ENCODE data around the gene UROS. TPM values are rescaled to one million over a fixed set of nuclear protein-coding genes. Genes with fewer than 3 reads are reported as not detected.

UROS gene
- total and polyA plus RNA-seq, 10 of the 15 experiments (the other 5 are each of a cell fraction or from before 2014, with no cell fraction given) = 4.3 to 112 (median 64.5) TPM

DNA sequence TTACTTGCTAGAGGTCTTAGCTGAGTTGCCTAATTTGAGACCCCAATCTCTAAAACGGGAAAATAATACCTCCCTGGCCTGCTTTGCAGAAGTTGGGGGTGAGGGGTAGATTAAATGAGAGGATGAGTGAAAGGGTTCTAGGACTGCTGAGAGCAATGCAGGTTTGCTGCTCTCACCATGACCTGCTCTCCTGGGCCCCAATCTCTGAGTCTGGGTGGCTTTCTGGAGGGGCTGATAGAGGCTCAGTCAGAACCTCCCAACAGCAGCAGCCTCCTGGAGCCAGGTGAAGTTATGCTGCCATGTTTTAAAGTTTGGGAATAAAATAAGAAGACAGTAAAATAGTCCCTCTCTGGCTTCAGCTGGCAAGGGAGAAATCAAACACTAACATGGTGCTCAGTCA lies 7.3 kb downstream of the UROS start:
- CTCF ChIA-PET = no interaction called here
- RAD21 ChIA-PET (ENCODE audit: unreplicated experiment) = no interaction called here
- Histone ChIP-seq H3K79me2 (ENCODE audit: control insufficient read depth, insufficient read depth, low read length) (peaks cover 6% of the 10 kb centered on the region), H3K27ac (ENCODE audit: control insufficient read depth, insufficient read depth) (no peak overlapping the region), H3K4me2 (ENCODE audit: control insufficient read depth, insufficient read depth) (no peak overlapping the region), H2AFZ (ENCODE audit: control insufficient read depth, low read depth, low read length) (no peak overlapping the region), H4K20me1 (ENCODE audit: control insufficient read depth, insufficient read depth) (no peaks in the 10 kb centered on the region), H3K9ac (ENCODE audit: control insufficient read depth, insufficient read depth, low read length) (no peak overlapping the region), H3K4me1 (ENCODE audit: control insufficient read depth, insufficient read depth, low read length) (no peaks in the 10 kb centered on the region), H3K27me3 (replicated peaks in 1 of 2; ENCODE audit: control insufficient read depth in 2 of 2, insufficient read depth in 2 of 2, low read length in 1 of 2) (no peaks in the 10 kb centered on the region), H3K4me3 (no peak overlapping the region), H3K36me3 (ENCODE audit: control insufficient read depth in 2 of 2, insufficient read depth in 2 of 2, low read length in 1 of 2) (peaks cover 0 to 10% of the 10 kb centered on the region in 2 experiments; a peak in 1 of 4 replicates), H3K9me3 (replicated peaks; ENCODE audit: control insufficient read depth, insufficient read depth, low read length) (no peaks in the 10 kb centered on the region)
- POLR2A ChIA-PET = interaction anchor here (0.5 kb wide), 1 partner anchor 88 kb away, joined by 5 read pairs; no protein-coding TSS in a partner anchor
- ATAC-seq = no peak
- no TSS peak for BruUV-seq (replicated peaks)
- SMC1A ChIA-PET (ENCODE audit: uncharacterized antibody, unreplicated experiment) = no interaction called here
- no peak for FAIRE-seq
- WGBS (ENCODE audit: insufficient coverage, insufficient replicate concordance, low lambda C conversion rate, missing lambda C conversion rate) = 44% methylated on average over 1 of the region's 1 CpG
- in situ Hi-C loops (cut with MboI) = no loop called here
- TF ChIP-seq ZBTB4 (CRISPR knock-in tag; IDR thresholded peaks at IDR 0.05) (no peak), ZNF24 (IDR thresholded peaks at IDR 0.05) (no peak), MTA3 (IDR thresholded peaks at IDR 0.05; ENCODE audit: borderline replicate concordance, low read length) (no peak), SMARCA5 (IDR thresholded peaks at IDR 0.05) (no peak), SP1 (IDR thresholded peaks at IDR 0.05; ENCODE audit: low read depth, low read length) (no peak), ZSCAN29 (IDR thresholded peaks at IDR 0.05) (no peak), RAD21 (IDR thresholded peaks at IDR 0.05; ENCODE audit: insufficient read depth, low read depth, low read length) (no peak), SIX5 (IDR thresholded peaks at IDR 0.05; ENCODE audit: low read depth, low read length, severe bottlenecking) (no peak), IRF4 (IDR thresholded peaks at IDR 0.05; ENCODE audit: low read depth, low read length) (no peak)
- TF ChIP-seq, protein P1, sequence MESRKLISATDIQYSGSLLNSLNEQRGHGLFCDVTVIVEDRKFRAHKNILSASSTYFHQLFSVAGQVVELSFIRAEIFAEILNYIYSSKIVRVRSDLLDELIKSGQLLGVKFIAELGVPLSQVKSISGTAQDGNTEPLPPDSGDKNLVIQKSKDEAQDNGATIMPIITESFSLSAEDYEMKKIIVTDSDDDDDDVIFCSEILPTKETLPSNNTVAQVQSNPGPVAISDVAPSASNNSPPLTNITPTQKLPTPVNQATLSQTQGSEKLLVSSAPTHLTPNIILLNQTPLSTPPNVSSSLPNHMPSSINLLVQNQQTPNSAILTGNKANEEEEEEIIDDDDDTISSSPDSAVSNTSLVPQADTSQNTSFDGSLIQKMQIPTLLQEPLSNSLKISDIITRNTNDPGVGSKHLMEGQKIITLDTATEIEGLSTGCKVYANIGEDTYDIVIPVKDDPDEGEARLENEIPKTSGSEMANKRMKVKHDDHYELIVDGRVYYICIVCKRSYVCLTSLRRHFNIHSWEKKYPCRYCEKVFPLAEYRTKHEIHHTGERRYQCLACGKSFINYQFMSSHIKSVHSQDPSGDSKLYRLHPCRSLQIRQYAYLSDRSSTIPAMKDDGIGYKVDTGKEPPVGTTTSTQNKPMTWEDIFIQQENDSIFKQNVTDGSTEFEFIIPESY (IDR thresholded peaks at IDR 0.05) = no peak
- TF ChIP-seq, protein P2, sequence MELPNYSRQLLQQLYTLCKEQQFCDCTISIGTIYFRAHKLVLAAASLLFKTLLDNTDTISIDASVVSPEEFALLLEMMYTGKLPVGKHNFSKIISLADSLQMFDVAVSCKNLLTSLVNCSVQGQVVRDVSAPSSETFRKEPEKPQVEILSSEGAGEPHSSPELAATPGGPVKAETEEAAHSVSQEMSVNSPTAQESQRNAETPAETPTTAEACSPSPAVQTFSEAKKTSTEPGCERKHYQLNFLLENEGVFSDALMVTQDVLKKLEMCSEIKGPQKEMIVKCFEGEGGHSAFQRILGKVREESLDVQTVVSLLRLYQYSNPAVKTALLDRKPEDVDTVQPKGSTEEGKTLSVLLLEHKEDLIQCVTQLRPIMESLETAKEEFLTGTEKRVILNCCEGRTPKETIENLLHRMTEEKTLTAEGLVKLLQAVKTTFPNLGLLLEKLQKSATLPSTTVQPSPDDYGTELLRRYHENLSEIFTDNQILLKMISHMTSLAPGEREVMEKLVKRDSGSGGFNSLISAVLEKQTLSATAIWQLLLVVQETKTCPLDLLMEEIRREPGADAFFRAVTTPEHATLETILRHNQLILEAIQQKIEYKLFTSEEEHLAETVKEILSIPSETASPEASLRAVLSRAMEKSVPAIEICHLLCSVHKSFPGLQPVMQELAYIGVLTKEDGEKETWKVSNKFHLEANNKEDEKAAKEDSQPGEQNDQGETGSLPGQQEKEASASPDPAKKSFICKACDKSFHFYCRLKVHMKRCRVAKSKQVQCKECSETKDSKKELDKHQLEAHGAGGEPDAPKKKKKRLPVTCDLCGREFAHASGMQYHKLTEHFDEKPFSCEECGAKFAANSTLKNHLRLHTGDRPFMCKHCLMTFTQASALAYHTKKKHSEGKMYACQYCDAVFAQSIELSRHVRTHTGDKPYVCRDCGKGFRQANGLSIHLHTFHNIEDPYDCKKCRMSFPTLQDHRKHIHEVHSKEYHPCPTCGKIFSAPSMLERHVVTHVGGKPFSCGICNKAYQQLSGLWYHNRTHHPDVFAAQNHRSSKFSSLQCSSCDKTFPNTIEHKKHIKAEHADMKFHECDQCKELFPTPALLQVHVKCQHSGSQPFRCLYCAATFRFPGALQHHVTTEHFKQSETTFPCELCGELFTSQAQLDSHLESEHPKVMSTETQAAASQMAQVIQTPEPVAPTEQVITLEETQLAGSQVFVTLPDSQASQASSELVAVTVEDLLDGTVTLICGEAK (IDR thresholded peaks at IDR 0.05; ENCODE audit: borderline replicate concordance) = no peak
- intact Hi-C loops (cut with micrococcal nuclease; ENCODE audit: unreplicated experiment) = no loop called here
- no peak for DNase-seq (ENCODE audit: low read depth, low spot score)

Data from GM12878 (cell line).